Measurements from ENCODE around the gene FFAR2.
"Not testable (repeated sequence)": the region's sequence is repeated elsewhere in the genome, so short reads cannot be mapped to it uniquely, and the experiment has no call there.

Gene FFAR2

GRCh38 chr19:35447606-35448469 lies at the start of gene FFAR2:
FFAR2 (plus strand) TSS chr19:35448257; CDS start chr19:35449715, 1,458 bp downstream.
- no peak for DNase-seq (ENCODE audit: low read depth in 1 of 2, low spot score in 1 of 2)

- no peak for DNase-seq (ENCODE audit: low read depth in 1 of 2, low spot score in 1 of 2)
Measured at GRCh38 chr19:35398570-35398969, 49.5 kb upstream of the FFAR2 start.

GRCh38 chr19:35399231-35399630 lies 48.8 kb upstream of the FFAR2 start:
- no peak for DNase-seq (ENCODE audit: low read depth in 1 of 2, low spot score in 1 of 2)

DNA sequence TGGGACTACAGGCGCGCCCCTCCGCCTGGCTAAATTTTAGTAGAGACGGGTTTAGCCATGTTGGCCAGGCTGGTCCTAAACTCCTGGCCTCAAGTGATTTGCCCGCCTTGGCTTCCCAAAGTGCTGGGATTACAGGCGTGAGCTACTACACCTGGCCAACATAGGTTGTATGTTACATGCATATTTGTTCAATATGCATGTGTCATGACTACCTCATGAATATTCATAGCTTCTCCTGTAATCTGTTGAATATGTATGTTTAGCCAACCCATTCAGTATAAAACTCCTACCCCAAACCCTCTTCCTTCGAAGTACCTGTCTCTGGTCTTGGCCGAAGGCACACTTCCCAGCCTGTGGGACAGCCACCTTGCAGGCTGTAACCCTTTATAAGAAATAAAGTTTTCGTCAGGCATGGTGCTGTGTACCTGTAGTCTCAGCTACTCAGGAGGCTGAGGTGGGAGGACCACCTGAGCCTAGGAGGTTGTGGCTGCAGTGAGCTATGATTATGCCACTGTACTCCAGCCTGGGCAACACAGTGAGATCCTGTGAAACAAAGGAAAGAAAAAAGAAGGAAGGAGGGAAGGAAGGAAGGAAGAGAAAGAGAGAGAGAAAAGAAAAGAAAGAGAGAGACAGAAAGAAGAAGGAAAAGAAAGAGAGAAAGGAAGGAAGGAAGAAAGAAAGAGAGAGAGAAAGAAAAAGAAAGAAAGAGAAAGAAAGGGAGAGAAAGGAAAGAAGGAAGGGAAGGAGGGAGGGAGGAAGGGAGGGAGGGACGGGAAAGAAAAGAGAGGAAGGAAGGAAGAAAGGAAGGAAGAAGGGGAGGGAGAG lies 47.9 kb upstream of the FFAR2 start:
- no peak for DNase-seq (ENCODE audit: low read depth in 1 of 2, low spot score in 1 of 2)

DNA sequence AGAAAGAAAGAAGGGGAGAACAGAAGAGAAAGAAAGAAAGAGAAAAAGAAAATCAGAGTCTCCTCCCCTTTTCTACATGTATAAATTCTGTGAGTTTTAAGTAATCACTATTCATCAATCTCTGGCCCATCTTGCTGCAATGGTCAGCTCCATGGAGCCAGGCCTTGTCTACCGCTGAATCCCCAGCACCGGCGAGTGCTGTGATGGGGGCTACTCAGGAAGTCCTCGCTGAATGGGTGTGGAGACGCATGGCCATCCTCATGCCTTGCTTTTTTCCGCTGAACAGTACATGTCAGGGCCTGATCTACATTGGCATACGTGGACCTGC lies 47.3 kb upstream of the FFAR2 start:
- DNase-seq (ENCODE audit: low read depth in 1 of 2, low spot score in 1 of 2) = no peak

GRCh38 chr19:35401416-35401815 lies 46.6 kb upstream of the FFAR2 start:
- DNase-seq (ENCODE audit: low read depth in 1 of 2, low spot score in 1 of 2) = not testable (repeated sequence)

DNA sequence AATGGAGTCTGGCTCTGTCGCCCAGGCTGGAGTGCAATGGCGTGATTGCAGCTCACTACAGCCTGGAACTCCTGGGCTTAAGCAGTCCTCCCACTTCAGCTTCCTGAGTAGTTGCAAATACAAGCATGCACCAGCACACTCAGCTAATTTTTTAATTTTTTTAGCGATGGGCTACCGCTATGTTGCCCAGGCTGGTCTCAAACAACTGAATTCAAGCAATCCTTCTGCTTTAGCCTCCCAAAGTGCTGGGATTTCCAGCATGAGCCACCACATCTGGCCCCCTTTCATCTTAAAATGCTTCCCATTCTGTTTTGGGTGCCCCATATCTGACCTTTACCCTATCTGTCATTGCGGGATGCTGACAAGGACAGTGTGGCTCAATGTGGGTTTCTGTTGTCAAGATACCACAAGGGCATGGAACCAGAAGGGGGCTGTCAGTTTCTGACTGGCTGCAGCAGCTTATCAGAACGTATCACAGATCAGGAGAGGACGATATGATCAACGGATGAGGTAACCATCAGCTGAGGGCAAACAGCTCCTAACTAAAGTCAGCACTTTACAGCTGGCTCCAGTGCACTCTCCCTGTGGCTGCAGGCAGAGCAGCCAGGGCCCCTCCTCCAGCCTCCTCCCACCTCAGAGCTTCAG lies 44.8 kb upstream of the FFAR2 start:
- DNase-seq (ENCODE audit: low read depth in 1 of 2, low spot score in 1 of 2) = no peak

DNA sequence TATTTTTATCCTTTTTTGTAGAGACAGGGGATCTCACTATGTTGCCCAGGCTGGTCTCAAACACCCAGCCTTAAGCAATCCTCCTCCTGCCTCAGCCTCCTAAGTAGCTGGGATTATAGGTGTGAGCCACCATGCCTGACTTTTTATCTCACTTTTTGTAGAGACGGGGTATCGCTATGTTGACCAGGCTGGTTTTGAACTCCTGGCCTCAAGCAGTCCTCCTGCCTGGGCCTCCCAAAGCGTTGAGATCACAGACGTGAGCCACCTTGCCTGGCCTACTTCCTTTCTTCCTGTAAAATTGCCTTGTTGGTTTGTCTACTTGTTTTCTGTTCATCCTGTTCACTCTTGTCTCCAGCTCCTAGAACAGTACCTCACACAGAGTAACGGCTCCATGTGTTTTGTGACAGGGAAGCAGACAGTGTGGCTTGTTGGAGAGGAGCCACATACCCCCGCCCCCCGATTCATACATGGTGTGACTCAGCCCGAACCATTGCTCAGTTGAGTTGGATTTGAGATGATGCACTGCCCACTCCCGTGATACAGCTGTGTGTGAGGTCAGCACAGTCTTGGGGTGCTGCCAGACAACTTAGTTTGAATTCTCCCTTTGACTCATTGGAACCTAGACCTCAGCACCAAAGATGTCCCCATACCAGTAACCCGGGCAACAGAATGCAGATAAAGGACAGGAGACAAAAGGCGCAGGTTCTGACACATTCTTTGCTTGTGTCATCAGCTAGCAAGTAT lies 43.0 kb upstream of the FFAR2 start:
- DNase-seq (ENCODE audit: low read depth in 1 of 2, low spot score in 1 of 2) = no peak

DNA sequence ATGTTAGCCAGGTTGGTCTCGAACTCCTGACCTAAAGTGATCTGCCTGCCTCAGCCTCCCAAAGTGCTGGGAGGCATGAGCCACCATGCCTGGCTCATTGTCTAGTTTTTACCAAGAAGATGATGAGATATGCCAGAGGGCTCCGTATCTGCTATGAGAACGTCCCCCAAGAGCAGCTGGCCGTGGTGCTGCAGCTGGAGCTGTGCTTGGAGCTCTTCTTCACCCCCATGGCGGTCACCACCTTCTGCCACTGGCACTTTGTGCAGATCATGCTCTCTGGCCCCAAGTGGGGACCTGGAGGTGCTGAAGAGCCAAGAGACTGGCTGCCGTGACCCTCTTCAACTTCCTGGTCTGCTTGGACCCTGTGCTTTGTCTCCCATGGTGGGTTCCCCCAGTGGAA lies 40.4 kb upstream of the FFAR2 start:
- DNase-seq (ENCODE audit: low read depth in 1 of 2, low spot score in 1 of 2) = no peak

DNA sequence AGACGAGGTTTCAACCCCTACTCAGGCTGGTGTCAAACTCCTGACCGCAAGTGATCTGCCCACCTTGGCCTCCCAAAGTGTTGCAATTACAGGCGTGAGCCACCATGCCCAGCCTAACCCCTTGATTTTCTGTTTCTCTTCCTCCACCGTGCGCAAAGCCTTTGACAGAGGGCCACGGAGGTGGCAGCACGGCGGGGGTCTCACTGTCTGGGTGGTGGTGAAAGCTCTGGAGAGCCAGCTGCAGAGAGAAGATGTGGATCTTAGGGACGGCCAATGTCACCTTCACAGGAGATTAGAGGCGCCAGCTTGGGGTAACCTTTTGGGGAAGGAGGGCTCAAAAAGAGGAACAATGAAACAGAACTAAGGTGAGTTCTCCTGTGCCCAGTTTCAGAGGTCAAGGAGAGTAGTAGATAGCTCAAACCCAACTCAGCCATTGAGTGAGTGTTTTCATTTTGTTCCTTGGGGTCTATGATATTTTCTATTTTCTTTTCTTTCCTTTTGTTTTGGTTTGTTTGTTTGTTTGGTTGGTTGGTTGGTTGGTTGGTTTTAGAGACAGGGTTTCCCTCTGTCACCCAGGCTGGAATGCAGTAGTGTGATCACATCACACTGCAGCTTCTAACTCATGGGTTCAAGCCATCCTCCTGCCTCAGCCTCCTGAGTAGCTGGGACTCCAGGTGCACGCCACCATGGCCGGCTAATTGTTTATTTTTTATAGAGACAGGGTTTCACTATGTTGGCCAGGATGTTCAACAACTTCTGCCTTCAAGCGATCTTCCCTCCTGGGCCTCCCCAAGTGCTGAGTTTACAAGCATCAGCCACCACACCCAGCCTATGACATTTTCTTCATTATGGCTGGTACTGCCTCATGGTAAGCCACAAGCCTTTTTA lies 39.5 kb upstream of the FFAR2 start:
- no peak for DNase-seq (ENCODE audit: low read depth in 1 of 2, low spot score in 1 of 2)

GRCh38 chr19:35409191-35409590 lies 38.9 kb upstream of the FFAR2 start:
- DNase-seq (ENCODE audit: low read depth in 1 of 2, low spot score in 1 of 2) = no peak

GRCh38 chr19:35410487-35410886 lies 37.6 kb upstream of the FFAR2 start:
- no peak for DNase-seq (ENCODE audit: low read depth in 1 of 2, low spot score in 1 of 2)

DNA sequence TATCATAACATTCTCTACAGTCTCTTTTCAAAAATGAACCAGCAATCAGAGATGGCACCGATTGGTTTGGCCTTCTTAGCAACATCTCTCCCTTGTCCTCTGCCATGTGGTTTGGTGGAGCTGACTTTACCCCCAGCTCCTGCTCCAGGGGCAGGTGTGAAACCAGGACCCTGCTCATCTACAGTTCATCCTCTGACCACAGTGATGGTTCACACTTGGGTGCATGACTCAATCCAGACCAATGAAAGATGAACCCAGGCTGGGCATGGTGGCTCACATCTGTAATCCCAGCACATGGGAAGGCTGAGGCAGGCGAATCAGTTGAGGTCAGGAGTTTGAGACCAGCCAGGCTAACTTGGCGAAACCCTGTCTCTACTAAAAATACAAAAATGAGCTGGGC lies 33.6 kb upstream of the FFAR2 start:
- no peak for DNase-seq (ENCODE audit: low read depth in 1 of 2, low spot score in 1 of 2)

DNA sequence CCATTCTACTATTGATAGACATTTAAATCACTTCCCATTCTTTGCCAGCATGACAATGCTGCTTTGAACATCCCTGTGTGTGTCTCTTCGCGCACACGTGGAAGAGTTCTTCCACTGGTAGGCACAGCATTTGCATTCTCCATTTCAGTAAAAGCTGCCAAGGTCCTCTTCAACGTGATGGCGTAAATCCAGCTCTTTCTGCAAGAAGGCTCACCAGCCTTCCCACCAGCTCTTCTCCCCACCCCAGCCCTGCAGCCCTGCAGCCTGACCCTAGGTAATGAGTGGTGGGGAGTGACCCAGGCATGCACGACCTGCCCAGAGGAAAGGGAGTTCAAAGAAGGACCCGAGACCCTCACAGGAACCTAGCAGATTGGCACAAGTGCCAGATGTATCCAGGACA lies 31.7 kb upstream of the FFAR2 start:
- no peak for DNase-seq (ENCODE audit: low read depth in 1 of 2, low spot score in 1 of 2)

DNA sequence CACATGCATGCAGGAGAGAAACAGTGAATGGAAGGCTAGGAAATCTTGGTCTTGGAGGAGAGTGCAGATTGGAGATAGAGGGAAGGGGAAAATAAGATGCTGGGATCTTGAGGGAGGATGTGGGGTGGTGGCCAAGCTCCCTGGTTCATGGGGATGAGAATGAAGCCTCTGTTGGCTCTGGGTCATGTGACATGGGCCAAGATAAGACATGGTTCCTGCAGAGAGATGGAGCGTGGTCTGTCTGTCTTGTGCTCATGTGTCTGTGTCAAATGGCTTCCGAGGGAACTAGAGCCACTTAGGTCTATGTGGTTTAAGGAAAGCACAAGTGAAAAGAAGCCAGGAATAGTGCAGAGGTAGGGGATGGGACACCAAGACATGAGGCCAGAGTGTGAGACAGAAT lies 30.8 kb upstream of the FFAR2 start:
- DNase-seq (ENCODE audit: low read depth in 1 of 2, low spot score in 1 of 2) = no peak

GRCh38 chr19:35417713-35418534 lies 30.1 kb upstream of the FFAR2 start:
- DNase-seq (ENCODE audit: low read depth in 1 of 2, low spot score in 1 of 2) = no peak

GRCh38 chr19:35419046-35419445 lies 29.0 kb upstream of the FFAR2 start:
- no peak for DNase-seq (ENCODE audit: low read depth in 1 of 2, low spot score in 1 of 2)

DNA sequence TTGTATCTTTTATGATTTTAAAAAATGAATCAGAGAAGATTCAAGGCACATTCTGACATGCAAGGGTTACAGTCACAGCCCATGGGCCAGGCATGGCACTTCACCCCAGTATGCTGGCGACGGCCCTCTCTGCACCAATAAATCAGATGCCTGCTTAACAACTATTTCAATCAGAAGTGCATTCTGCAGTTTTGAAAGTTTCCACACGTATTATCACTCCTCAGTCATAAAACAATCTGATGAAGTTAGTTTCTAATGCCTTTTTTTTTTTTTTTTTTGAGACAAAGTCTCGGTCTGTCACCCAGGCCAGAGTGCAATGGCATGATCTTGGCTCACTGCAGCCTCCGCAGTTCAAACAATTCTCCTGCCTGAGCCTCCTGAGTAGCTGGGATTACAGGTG lies 28.3 kb upstream of the FFAR2 start:
- no peak for DNase-seq (ENCODE audit: low read depth in 1 of 2, low spot score in 1 of 2)

DNA sequence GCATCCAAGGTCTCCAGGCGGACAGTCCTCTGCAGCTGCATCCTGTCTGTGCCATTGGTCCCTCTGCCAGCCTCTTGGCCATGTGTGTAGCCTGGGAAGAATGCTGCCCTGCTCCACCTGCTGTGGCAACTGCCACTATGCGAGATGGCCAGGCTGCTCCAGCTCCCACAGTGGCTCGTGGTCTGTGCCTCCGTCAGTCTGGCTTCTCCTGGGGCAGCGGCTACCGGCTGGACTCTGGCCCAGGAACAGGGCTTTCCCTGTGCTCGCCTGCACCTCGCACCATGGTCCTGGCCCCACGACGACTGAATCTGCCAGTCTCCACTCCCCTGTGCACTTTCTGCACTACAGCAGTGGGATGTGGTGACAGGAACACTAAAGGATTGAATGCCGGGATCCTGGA lies 26.7 kb upstream of the FFAR2 start:
- no peak for DNase-seq (ENCODE audit: low read depth in 1 of 2, low spot score in 1 of 2)

All from activated T-helper 1 cell treated with anti-CD3 and anti-CD28 coated beads, Interleukin-2, amount 50 U/mL, for 16 hours (primary cell).